Neural progenitor cell (in vitro differentiated cells): ENCODE results near the gene OR6M1.

Experiments
- CTCF ChIP-seq: fragments of 200-600 bp; sonication (generic); IDR thresholded peaks from 2 replicates; pipeline ENCODE4 v1.5.1; 2017; ENCODE audit warnings: antibody characterized with exemption, mild to moderate bottlenecking
- EZH2phosphoT487 ChIP-seq: fragments of 200-600 bp; sonication (generic); IDR thresholded peaks from 2 replicates; pipeline ENCODE4 v1.6.1; 2017; ENCODE audit warnings: antibody characterized with exemption

- TF ChIP-seq CTCF (no peak), EZH2phosphoT487 (no peak)
These were observed 9.9 kb downstream of the OR6M1 start for GRCh38 chr11:123796226-123796625.
